HepG2 (cell line): ENCODE data around the gene SPATC1L. TPM values are rescaled to one million over a fixed set of nuclear protein-coding genes. Genes with fewer than 3 reads are reported as not detected.

Experiments used
- ATAC-seq: fragments of 200-7000 bp; cut with Tn5 transposase; 3 replicates; pipeline ENCODE4 v1.9.1; 2020; ENCODE audit warnings: mild to moderate bottlenecking, moderate library complexity
- BruUV-seq: library from RNA; stranded (reverse); fragments of 400-500 nt; replicated peaks from 2 replicates; lab custom pipeline; 2021; lab: Mats Ljungman, UMichigan
- CTCF ChIA-PET: fragments of 300-600 bp; formaldehyde crosslinking; extraction: SDS; loops from one replicate; lab custom pipeline; 2021; ENCODE audit warnings: low total read pairs, inconsistent platforms, low intra/inter-chr PET ratio; lab: Yijun Ruan, JAX
- POLR2A ChIA-PET: fragments of 350-600 bp; sonication (Branson Sonifier 250); formaldehyde crosslinking; loops from one replicate; lab custom pipeline; 2020; ENCODE audit warnings: antibody characterized with exemption, inconsistent platforms; lab: Yijun Ruan, JAX
- DNase-seq: peaks from one replicate; pipeline ENCODE4 v3.0.0-alpha.2; 2015; ENCODE audit warnings: low spot score
- FAIRE-seq: peaks from 3 replicates; lab custom pipeline; 2011; peaks lifted over from hg19 to GRCh38; lab: Jason Lieb, UNC
- H2AFZ ChIP-seq: one replicate; pipeline ENCODE4 v1.6.1; 2011; ENCODE audit warnings: low read length, inconsistent platforms
- H3K27ac ChIP-seq: fragments of 300-600 bp; 3 replicates; pipeline ENCODE4 v1.8.0; 2011; ENCODE audit warnings: mixed run types, mild to moderate bottlenecking, mixed read lengths, low read length, inconsistent platforms; ENCODE audit not compliant: insufficient read depth; ENCODE audit errors: extremely low read length
- H3K27me3 ChIP-seq, 2 experiments: fragments of 200-600 bp in 1 of 2; 2 replicates in 1 of 2; 3 replicates in 1 of 2; pipeline versions ENCODE4 v1.6.0 to v1.8.0; 2011; ENCODE audit warnings: low read length in 2 of 2, mild to moderate bottlenecking in 2 of 2, moderate library complexity in 2 of 2, inconsistent platforms in 1 of 2; ENCODE audit not compliant: insufficient read depth in 2 of 2, control insufficient read depth in 1 of 2
- H3K36me3 ChIP-seq, 2 experiments: fragments of 200-600 bp in 1 of 2; replicated peaks in 1 of 2; 2 replicates in 1 of 2; 3 replicates in 1 of 2; pipeline versions ENCODE4 v1.5.1 to v1.8.0; 2011; ENCODE audit warnings: low read length in 2 of 2, inconsistent platforms in 1 of 2; ENCODE audit not compliant: insufficient read depth in 2 of 2, control insufficient read depth in 1 of 2
- H3K4me1 ChIP-seq: 2 replicates; pipeline ENCODE4 v1.5.1; 2012; ENCODE audit warnings: low read length, inconsistent platforms; ENCODE audit not compliant: insufficient read depth
- H3K4me2 ChIP-seq: 2 replicates; pipeline ENCODE4 v1.6.0; 2011; ENCODE audit warnings: low read depth, low read length, inconsistent platforms
- H3K4me3 ChIP-seq, 3 experiments: fragments of 200-600 bp in 1 of 3; sonication (generic), shearing (Covaris generic) in 1 of 3; replicated peaks in 1 of 3; 2 replicates each; pipeline ENCODE4 v1.5.1; 2011 to 2016; ENCODE audit warnings: low read length in 3 of 3, inconsistent platforms in 2 of 3, low read depth in 2 of 3, mild to moderate bottlenecking in 2 of 3, control low read depth in 1 of 3, mixed read lengths in 1 of 3; ENCODE audit not compliant: insufficient read depth in 1 of 3
- H3K79me2 ChIP-seq: one replicate; pipeline ENCODE4 v1.6.1; 2011; ENCODE audit warnings: low read length, inconsistent platforms; ENCODE audit not compliant: insufficient read depth
- H3K9ac ChIP-seq: 2 replicates; pipeline ENCODE4 v1.6.0; 2011; ENCODE audit warnings: mild to moderate bottlenecking, low read depth, low read length, inconsistent platforms; ENCODE audit not compliant: insufficient read depth
- H3K9me3 ChIP-seq: 2 replicates; pipeline ENCODE4 v1.5.1; 2012; ENCODE audit warnings: mild to moderate bottlenecking, low read length
- H4K20me1 ChIP-seq: 2 replicates; pipeline ENCODE4 v1.6.0; 2011; ENCODE audit warnings: inconsistent platforms, mild to moderate bottlenecking, low read length, moderate library complexity; ENCODE audit not compliant: insufficient read depth
- HINFP ChIP-seq: sonication (generic); formaldehyde crosslinking; IDR thresholded peaks from 2 replicates; pipeline ENCODE4 v1.4.0; 2020; ENCODE audit warnings: low read depth, mild to moderate bottlenecking, missing genetic modification reagents
- HMG20A ChIP-seq: IDR thresholded peaks from 2 replicates; pipeline ENCODE4 v1.6.1; 2016; ENCODE audit warnings: borderline replicate concordance
- KLF12 ChIP-seq: sonication (generic); formaldehyde crosslinking; IDR thresholded peaks from 2 replicates; pipeline ENCODE4 v1.4.0; 2020; ENCODE audit warnings: missing genetic modification reagents, borderline replicate concordance
- MAFG ChIP-seq: sonication (generic); formaldehyde crosslinking; IDR thresholded peaks from 2 replicates; pipeline ENCODE4 v1.5.1; 2020; ENCODE audit warnings: mild to moderate bottlenecking, missing genetic modification reagents
- PLRG1 ChIP-seq: fragments of 450-650 bp; conservative IDR thresholded peaks from 2 replicates; pipeline ENCODE4 v1.6.1; 2016
- TBX2 ChIP-seq: sonication (generic); formaldehyde crosslinking; IDR thresholded peaks from 2 replicates; pipeline ENCODE4 v1.5.0; 2020; ENCODE audit warnings: missing genetic modification reagents, mild to moderate bottlenecking, borderline replicate concordance
- TEAD3 ChIP-seq: optimal IDR thresholded peaks from 2 replicates; pipeline ENCODE3; 2016; ENCODE audit warnings: borderline replicate concordance
- WGBS: methylation state at CpG from one replicate; pipeline ENCODE4 v1.1.6; 2017; ENCODE audit warnings: low lambda C conversion rate; 5-methylcytosine and 5-hydroxymethylcytosine counted together
- in situ Hi-C: cut with HindIII; loops from 2 replicates; pipeline ENCODE4 v1.10.0; 2017; ENCODE audit warnings: low pct_unique_long_range_greater_than_20kb; ENCODE audit not compliant: extremely low pct_ligation_motif_present
- intact Hi-C: fragments of 100-400 bp; cut with micrococcal nuclease; formaldehyde crosslinking; loops from one replicate; pipeline ENCODE4 v1.10.0; 2022; ENCODE audit not compliant: unreplicated experiment
- polyA plus RNA-seq, 8 experiments: library from polyadenylated mRNA; depleted of rRNA in 3 of 8; stranded (reverse) in 7 of 8; unstranded in 1 of 8; fragments of >200 nt; fragmentation: Illumina TruSeq in 4 of 8; extraction: Trizol in 4 of 8; gene quantifications; 2 replicates each; pipeline versions ENCODE4 v1.2.1 to v1.2.3, GENCODE V29; 2011 to 2016; ENCODE audit warnings: low read depth in 4 of 8, missing spikeins in 1 of 8, mixed read lengths in 1 of 8; ENCODE audit not compliant: insufficient read depth in 1 of 8
- total RNA-seq, 5 experiments: library from RNA; depleted of rRNA; stranded (reverse); fragments of >200 nt; fragmentation: Illumina TruSeq; extraction: Trizol; gene quantifications; 2 replicates each; pipeline ENCODE4 v1.2.3, GENCODE V29; 2016; ENCODE audit warnings: low read depth in 1 of 5
- TF ChIP-seq, protein P1 (sequence below): sonication (generic); formaldehyde crosslinking; IDR thresholded peaks from 2 replicates; pipeline ENCODE4 v1.4.0; 2020; ENCODE audit warnings: missing genetic modification reagents
- TF ChIP-seq, protein P2 (sequence below): sonication (generic); formaldehyde crosslinking; IDR thresholded peaks from 2 replicates; pipeline ENCODE4 v1.9.0; 2021; ENCODE audit warnings: missing genetic modification reagents, borderline replicate concordance

The SPATC1L gene
- total and polyA plus RNA-seq, 2 of the 13 experiments (the other 11 are each of a cell fraction or from before 2014, with no cell fraction given), result 1.4 to 3.3 TPM

DNA sequence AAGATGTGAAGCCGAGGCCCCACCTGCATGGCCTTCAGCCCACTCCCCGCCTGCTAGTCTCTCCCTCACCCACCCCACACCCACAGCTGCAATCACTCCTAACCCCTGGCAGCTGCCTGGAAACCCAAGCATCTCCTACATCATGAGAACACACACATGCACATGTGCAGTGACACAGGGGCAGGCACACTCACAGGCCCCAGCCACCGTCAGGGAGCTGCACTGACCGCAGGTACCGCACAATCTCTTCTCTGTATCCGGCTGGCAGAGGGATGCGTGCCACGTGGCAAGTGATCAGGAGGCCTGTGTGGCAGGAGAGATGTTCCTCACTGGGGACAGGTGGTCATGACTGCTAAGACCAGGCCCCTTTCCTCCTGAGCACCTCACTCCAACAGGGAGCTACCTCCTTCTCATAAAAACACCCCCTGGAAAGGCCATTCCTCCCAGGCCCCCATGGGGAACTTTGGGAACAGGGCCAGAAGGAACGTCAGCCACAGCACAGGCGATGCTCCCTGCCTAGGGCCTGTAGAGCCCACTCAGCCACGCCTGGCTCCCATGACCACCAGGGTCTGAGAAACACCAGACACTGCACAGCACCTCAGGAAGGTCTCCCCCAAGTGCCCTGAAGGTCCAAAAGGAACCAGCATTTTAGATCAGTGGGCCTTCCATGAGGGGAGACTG, 38.3 kb upstream of the SPATC1L start:
- Histone ChIP-seq H3K4me1 (peaks cover 35% of the 10 kb centered on the region), H3K27me3 (no peaks in the 10 kb centered on the region), H3K9me3 (no peaks in the 10 kb centered on the region), H3K79me2 (peaks cover 73% of the 10 kb centered on the region), H3K27ac (no peak overlapping the region), H3K4me2 (no peak overlapping the region), H3K9ac (no peak overlapping the region), H4K20me1 (peaks cover 36% of the 10 kb centered on the region), H3K36me3 (peaks cover 10 to 46% of the 10 kb centered on the region in 2 experiments), H3K4me3 (no peak overlapping the region), H2AFZ (no peak overlapping the region)
- no TSS peak for BruUV-seq
- CTCF ChIA-PET, result no interaction called here
- in situ Hi-C loops, result no loop called here
- POLR2A ChIA-PET, result no interaction called here
- FAIRE-seq (no peak), ATAC-seq (no peak), DNase-seq (no peak)
- intact Hi-C loops, result loop anchor here (10.0 kb wide), 1 partner anchor 62 kb away; the partner anchor contains the start of genes MCM3AP and YBEY
- 86% methylated on average over 9 of the region's 11 CpGs for WGBS
- 0 out of 2 replicates have a peak, but pooled peaks have one; percentile 12 for TF ChIP-seq TBX2 (CRISPR knock-in tag)
- no peak for TF ChIP-seq MAFG (CRISPR knock-in tag)

DNA sequence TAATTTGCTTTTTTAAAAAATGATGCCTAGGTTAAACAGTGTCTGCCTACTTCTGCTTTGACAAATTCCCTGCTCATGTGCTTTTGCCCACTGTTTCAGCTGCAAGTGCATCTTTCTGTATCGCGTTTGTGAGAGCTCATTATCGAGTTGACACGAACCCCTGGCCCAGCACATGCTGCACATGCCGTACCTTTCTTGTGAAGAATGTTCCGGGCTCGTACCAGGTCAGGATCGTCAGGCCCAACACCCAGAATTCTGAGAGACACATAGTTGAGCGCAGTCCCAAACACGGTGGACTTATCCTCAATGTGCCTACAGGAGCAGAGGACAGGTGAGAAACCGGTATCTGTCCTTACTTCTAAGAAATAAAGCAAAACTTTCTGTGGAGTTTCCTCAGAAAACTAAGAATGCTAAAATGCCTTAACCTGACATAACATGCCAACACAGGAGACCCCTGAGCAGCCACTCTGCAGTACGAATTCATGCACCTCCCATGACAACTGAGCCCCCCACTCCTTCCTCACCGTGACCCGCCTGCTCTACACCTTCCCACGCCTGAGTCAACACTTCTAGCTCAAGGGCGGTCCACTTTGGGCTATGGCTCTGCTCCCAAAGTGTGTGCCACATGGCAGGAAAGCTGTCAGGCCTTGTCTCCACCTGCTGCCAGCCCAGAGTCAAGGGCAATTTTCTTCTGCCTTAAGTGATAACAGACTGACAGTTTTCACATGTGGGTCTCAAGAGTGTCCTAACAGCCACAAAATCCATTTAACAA, 37.6 kb upstream of the SPATC1L start:
- Histone ChIP-seq H3K4me1 (peaks cover 28% of the 10 kb centered on the region), H3K4me3 (no peak overlapping the region), H3K9ac (no peak overlapping the region), H3K27ac (no peak overlapping the region), H3K4me2 (no peak overlapping the region), H3K27me3 (no peaks in the 10 kb centered on the region), H3K79me2 (peaks cover 67% of the 10 kb centered on the region), H3K9me3 (no peaks in the 10 kb centered on the region), H2AFZ (no peak overlapping the region), H3K36me3 (peaks cover 10 to 51% of the 10 kb centered on the region in 2 experiments), H4K20me1 (peaks cover 29% of the 10 kb centered on the region)
- 96% methylated on average over 16 of the region's 16 CpGs for WGBS
- CTCF ChIA-PET, result no interaction called here
- FAIRE-seq, result no peak
- POLR2A ChIA-PET, result no interaction called here
- no peak for DNase-seq
- ATAC-seq, result no peak
- intact Hi-C loops, result loop anchor here (10.0 kb wide), 1 partner anchor 63 kb away; the partner anchor contains the start of genes MCM3AP and YBEY
- in situ Hi-C loops, result no loop called here
- BruUV-seq, result no TSS peak
- TF ChIP-seq HMG20A, result no peak
- no peak for TF ChIP-seq HINFP (CRISPR knock-in tag)
- TF ChIP-seq KLF12 (CRISPR knock-in tag), result no peak
- TF ChIP-seq PLRG1, result no peak
- no peak for TF ChIP-seq TEAD3
- TF ChIP-seq, protein P1, sequence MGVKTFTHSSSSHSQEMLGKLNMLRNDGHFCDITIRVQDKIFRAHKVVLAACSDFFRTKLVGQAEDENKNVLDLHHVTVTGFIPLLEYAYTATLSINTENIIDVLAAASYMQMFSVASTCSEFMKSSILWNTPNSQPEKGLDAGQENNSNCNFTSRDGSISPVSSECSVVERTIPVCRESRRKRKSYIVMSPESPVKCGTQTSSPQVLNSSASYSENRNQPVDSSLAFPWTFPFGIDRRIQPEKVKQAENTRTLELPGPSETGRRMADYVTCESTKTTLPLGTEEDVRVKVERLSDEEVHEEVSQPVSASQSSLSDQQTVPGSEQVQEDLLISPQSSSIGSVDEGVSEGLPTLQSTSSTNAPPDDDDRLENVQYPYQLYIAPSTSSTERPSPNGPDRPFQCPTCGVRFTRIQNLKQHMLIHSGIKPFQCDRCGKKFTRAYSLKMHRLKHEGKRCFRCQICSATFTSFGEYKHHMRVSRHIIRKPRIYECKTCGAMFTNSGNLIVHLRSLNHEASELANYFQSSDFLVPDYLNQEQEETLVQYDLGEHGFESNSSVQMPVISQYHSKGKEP (CRISPR knock-in tag), result no peak
- TF ChIP-seq, protein P2, sequence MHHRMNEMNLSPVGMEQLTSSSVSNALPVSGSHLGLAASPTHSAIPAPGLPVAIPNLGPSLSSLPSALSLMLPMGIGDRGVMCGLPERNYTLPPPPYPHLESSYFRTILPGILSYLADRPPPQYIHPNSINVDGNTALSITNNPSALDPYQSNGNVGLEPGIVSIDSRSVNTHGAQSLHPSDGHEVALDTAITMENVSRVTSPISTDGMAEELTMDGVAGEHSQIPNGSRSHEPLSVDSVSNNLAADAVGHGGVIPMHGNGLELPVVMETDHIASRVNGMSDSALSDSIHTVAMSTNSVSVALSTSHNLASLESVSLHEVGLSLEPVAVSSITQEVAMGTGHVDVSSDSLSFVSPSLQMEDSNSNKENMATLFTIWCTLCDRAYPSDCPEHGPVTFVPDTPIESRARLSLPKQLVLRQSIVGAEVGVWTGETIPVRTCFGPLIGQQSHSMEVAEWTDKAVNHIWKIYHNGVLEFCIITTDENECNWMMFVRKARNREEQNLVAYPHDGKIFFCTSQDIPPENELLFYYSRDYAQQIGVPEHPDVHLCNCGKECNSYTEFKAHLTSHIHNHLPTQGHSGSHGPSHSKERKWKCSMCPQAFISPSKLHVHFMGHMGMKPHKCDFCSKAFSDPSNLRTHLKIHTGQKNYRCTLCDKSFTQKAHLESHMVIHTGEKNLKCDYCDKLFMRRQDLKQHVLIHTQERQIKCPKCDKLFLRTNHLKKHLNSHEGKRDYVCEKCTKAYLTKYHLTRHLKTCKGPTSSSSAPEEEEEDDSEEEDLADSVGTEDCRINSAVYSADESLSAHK (CRISPR knock-in tag), result no peak
